WTC11 (cell line): Measurements from ENCODE around the gene FHIT. TPM values are rescaled to one million over a fixed set of nuclear protein-coding genes. Genes with fewer than 3 reads are reported as not detected.

Source experiments
- ATAC-seq: fragments of 200-7000 bp; cut with Tn5 transposase; 2 replicates; pipeline ENCODE4 v1.10.0; 2021; ENCODE audit warnings: mild to moderate bottlenecking, moderate library complexity
- CTCF ChIA-PET: fragments of 300-600 bp; sonication (Branson Sonifier 250); formaldehyde crosslinking; loops from one replicate; lab custom pipeline; 2021; ENCODE audit warnings: antibody characterized with exemption; lab: Charles Lee
- POLR2A ChIA-PET: fragments of 350-600 bp; sonication (Branson Sonifier 250); formaldehyde crosslinking; loops from one replicate; lab custom pipeline; 2021; ENCODE audit warnings: antibody characterized with exemption; lab: Charles Lee
- DNase-seq: peaks from one replicate; pipeline ENCODE4 v3.0.0; 2021; ENCODE audit warnings: low spot score
- H3K27ac Mint-ChIP-seq: 2 replicates; pipeline ENCODE4 v1.8.0; 2021; ENCODE audit warnings: mixed read lengths
- H3K27me3 Mint-ChIP-seq: 2 replicates; pipeline ENCODE4 v1.8.0; 2021; ENCODE audit warnings: low read depth, mild to moderate bottlenecking, moderate library complexity, mixed read lengths
- H3K36me3 Mint-ChIP-seq: 2 replicates; pipeline ENCODE4 v1.8.0; 2021; ENCODE audit warnings: mixed read lengths
- H3K4me1 Mint-ChIP-seq: 2 replicates; pipeline ENCODE4 v1.8.0; 2022; ENCODE audit warnings: mixed read lengths
- H3K4me3 Mint-ChIP-seq: 2 replicates; pipeline ENCODE4 v1.8.0; 2021; ENCODE audit warnings: mild to moderate bottlenecking, moderate library complexity, mixed read lengths
- H3K9me3 Mint-ChIP-seq: 2 replicates; pipeline ENCODE4 v1.8.0; 2021; ENCODE audit warnings: mixed read lengths
- ATF3 ChIP-seq: sonication (generic); formaldehyde crosslinking; conservative IDR thresholded peaks from 2 replicates; pipeline ENCODE4 v1.8.1; 2022; ENCODE audit warnings: mild to moderate bottlenecking, missing genetic modification reagents
- ESRRA ChIP-seq: sonication (generic); formaldehyde crosslinking; IDR thresholded peaks from 2 replicates; pipeline ENCODE4 v1.8.1; 2022; ENCODE audit warnings: mild to moderate bottlenecking, missing genetic modification reagents, borderline replicate concordance
- KAT7 ChIP-seq: sonication (generic); formaldehyde crosslinking; IDR thresholded peaks from 2 replicates; pipeline ENCODE4 v1.8.1; 2023; ENCODE audit warnings: missing genetic modification reagents, mild to moderate bottlenecking, borderline replicate concordance
- MYBL2 ChIP-seq: sonication (generic); formaldehyde crosslinking; IDR thresholded peaks from 2 replicates; pipeline ENCODE4 v1.8.1; 2023; ENCODE audit warnings: mild to moderate bottlenecking, moderate library complexity, missing genetic modification reagents
- NFE2L1 ChIP-seq: sonication (generic); formaldehyde crosslinking; IDR thresholded peaks from 2 replicates; pipeline ENCODE4 v1.8.1; 2023; ENCODE audit warnings: missing genetic modification reagents
- NFYB ChIP-seq: sonication (generic); formaldehyde crosslinking; conservative IDR thresholded peaks from 2 replicates; pipeline ENCODE4 v1.8.0; 2022; ENCODE audit warnings: low read depth, missing genetic modification reagents
- NR2C2 ChIP-seq: sonication (generic); formaldehyde crosslinking; IDR thresholded peaks from 2 replicates; pipeline ENCODE4 v1.8.0; 2022; ENCODE audit warnings: mild to moderate bottlenecking, missing genetic modification reagents
- NR3C1 ChIP-seq: sonication (generic); formaldehyde crosslinking; conservative IDR thresholded peaks from 2 replicates; pipeline ENCODE4 v1.8.1; 2023; ENCODE audit warnings: low read depth, mild to moderate bottlenecking, missing genetic modification reagents
- SMAD3 ChIP-seq: sonication (generic); formaldehyde crosslinking; IDR thresholded peaks from 2 replicates; pipeline ENCODE4 v1.8.0; 2022; ENCODE audit warnings: missing genetic modification reagents, mild to moderate bottlenecking, borderline replicate concordance
- SMAD4 ChIP-seq: sonication (generic); formaldehyde crosslinking; IDR thresholded peaks from 2 replicates; pipeline ENCODE4 v1.8.0; 2022; ENCODE audit warnings: mild to moderate bottlenecking, missing genetic modification reagents
- STAT6 ChIP-seq: sonication (generic); formaldehyde crosslinking; conservative IDR thresholded peaks from 2 replicates; pipeline ENCODE4 v1.8.1; 2023; ENCODE audit warnings: mild to moderate bottlenecking, low read depth, missing genetic modification reagents, moderate library complexity
- TEAD4 ChIP-seq: sonication (generic); formaldehyde crosslinking; IDR thresholded peaks from 2 replicates; pipeline ENCODE4 v1.8.0; 2022; ENCODE audit warnings: mild to moderate bottlenecking, missing genetic modification reagents
- USF2 ChIP-seq: sonication (generic); formaldehyde crosslinking; IDR thresholded peaks from 2 replicates; pipeline ENCODE4 v1.8.1; 2023; ENCODE audit warnings: mild to moderate bottlenecking, missing genetic modification reagents, moderate library complexity
- ZNF138 ChIP-seq: sonication (generic); formaldehyde crosslinking; conservative IDR thresholded peaks from 2 replicates; pipeline ENCODE4 v1.8.1; 2022; ENCODE audit warnings: mild to moderate bottlenecking, moderate library complexity, missing genetic modification reagents
- ZNF219 ChIP-seq: sonication (generic); formaldehyde crosslinking; IDR thresholded peaks from 2 replicates; pipeline ENCODE4 v1.8.0; 2023; ENCODE audit warnings: missing genetic modification reagents, mild to moderate bottlenecking, borderline replicate concordance
- ZNF232 ChIP-seq: sonication (generic); formaldehyde crosslinking; IDR thresholded peaks from 2 replicates; pipeline ENCODE4 v1.8.0; 2022; ENCODE audit warnings: mild to moderate bottlenecking, missing genetic modification reagents
- ZNF396 ChIP-seq: fragments of 250-450 bp; sonication (Bioruptor Pico); IDR thresholded peaks from 2 replicates; pipeline ENCODE4 v1.8.0; 2021; ENCODE audit warnings: mild to moderate bottlenecking, moderate library complexity, borderline replicate concordance
- ZNF416 ChIP-seq: fragments of 250-450 bp; sonication (Bioruptor Pico); IDR thresholded peaks from 2 replicates; pipeline ENCODE4 v1.9.0; 2021; ENCODE audit warnings: mild to moderate bottlenecking, inconsistent platforms
- ZNF425 ChIP-seq: fragments of 250-450 bp; sonication (Bioruptor Pico); conservative IDR thresholded peaks from 2 replicates; pipeline ENCODE4 v1.9.0; 2021; ENCODE audit warnings: mild to moderate bottlenecking
- total RNA-seq: library from RNA; stranded (reverse); gene quantifications from 3 replicates; pipeline ENCODE4 v1.2.3, GENCODE V29; 2021

The FHIT gene
- total RNA-seq, 1 experiment from 2014 or later = 2.6 TPM

GRCh38 chr3:60948488-60948887 lies 302.8 kb downstream of the FHIT start:
- Mint-ChIP-seq H3K4me3 (no peak overlapping the region), H3K27ac (no peak overlapping the region), H3K36me3 (no peaks in the 10 kb centered on the region), H3K9me3 (peaks cover 5% of the 10 kb centered on the region; the same call in 1 of the 2 replicates), H3K4me1 (0 out of 2 replicates have a peak, but pooled peaks cover 3% of the 10 kb centered on the region), H3K27me3 (no peaks in the 10 kb centered on the region)
- ATAC-seq = no peak
- no peak for DNase-seq
- ChIA-PET CTCF (interaction anchor here (1.0 to 1.7 kb wide), 3 partner anchors 193 to 366 kb away, joined by 3 to 10 read pairs (median 3); no protein-coding TSS in a partner anchor), POLR2A (no interaction called here)
- TF ChIP-seq NFYB (CRISPR knock-in tag) (no peak), TEAD4 (CRISPR knock-in tag) (no peak), MYBL2 (CRISPR knock-in tag) (no peak), NR2C2 (CRISPR knock-in tag) (no peak), ATF3 (CRISPR knock-in tag) (no peak), ESRRA (no peak), NR3C1 (no peak), ZNF232 (CRISPR knock-in tag) (no peak), STAT6 (CRISPR knock-in tag) (no peak)

- no peaks in the 10 kb centered on the region for H3K36me3 Mint-ChIP-seq
- TF ChIP-seq KAT7 (CRISPR knock-in tag) = no peak
- TF ChIP-seq, all 79 proteins: peak for 0
- H3K27ac Mint-ChIP-seq = no peak overlapping the region
- ChIA-PET CTCF (no interaction called here), POLR2A (no interaction called here)
- DNase-seq (no peak), ATAC-seq (no peak)
- peaks cover 11% of the 10 kb centered on the region for H3K4me1 Mint-ChIP-seq
- H3K27me3 Mint-ChIP-seq = no peaks in the 10 kb centered on the region
- no peaks in the 10 kb centered on the region for H3K9me3 Mint-ChIP-seq
- H3K4me3 Mint-ChIP-seq = no peak overlapping the region
These were observed 315.5 kb downstream of the FHIT start for GRCh38 chr3:60935709-60936108.

GRCh38 chr3:60933824-60934223 lies 317.4 kb downstream of the FHIT start:
- no peak for TF ChIP-seq ZNF425 (CRISPR knock-in tag)

GRCh38 chr3:60932643-60933042 lies 318.6 kb downstream of the FHIT start:
- POLR2A ChIA-PET = no interaction called here
- Mint-ChIP-seq H3K27me3 (no peaks in the 10 kb centered on the region), H3K4me1 (peaks cover 11% of the 10 kb centered on the region), H3K4me3 (no peak overlapping the region), H3K27ac (no peak overlapping the region), H3K9me3 (peaks cover 4% of the 10 kb centered on the region), H3K36me3 (peaks cover 5% of the 10 kb centered on the region)
- TF ChIP-seq ZNF396 (no peak), TEAD4 (CRISPR knock-in tag) (no peak), SMAD3 (no peak), USF2 (CRISPR knock-in tag) (no peak), ZNF232 (CRISPR knock-in tag) (no peak), SMAD4 (CRISPR knock-in tag) (no peak), ZNF416 (CRISPR knock-in tag) (no peak), ZNF219 (CRISPR knock-in tag) (no peak), NR2C2 (CRISPR knock-in tag) (no peak), ZNF138 (CRISPR knock-in tag) (no peak), NFE2L1 (CRISPR knock-in tag) (no peak)
- ATAC-seq = no peak
- DNase-seq = no peak
- CTCF ChIA-PET = interaction anchor here (1.0 kb wide), 1 partner anchor 190 kb away, joined by 4 read pairs; no protein-coding TSS in a partner anchor

More at GRCh38 chr3:60933824-60934223, 317.4 kb downstream of the FHIT start:
- Mint-ChIP-seq H3K27me3 (no peaks in the 10 kb centered on the region), H3K4me1 (peaks cover 11% of the 10 kb centered on the region), H3K36me3 (no peaks in the 10 kb centered on the region; the same call in 1 of the 2 replicates), H3K27ac (no peak overlapping the region), H3K4me3 (no peak overlapping the region), H3K9me3 (no peaks in the 10 kb centered on the region)
- ATAC-seq = no peak
- CTCF ChIA-PET = interaction anchor here (0.7 to 1.3 kb wide), 2 partner anchors 179 to 191 kb away, joined by 3 read pairs; no protein-coding TSS in a partner anchor
- DNase-seq = no peak
- POLR2A ChIA-PET = no interaction called here
